HEK293 (cell line): ENCODE data around the gene MKKS.

Source experiments
- CTCF ChIA-PET: fragments of 350-600 bp; formaldehyde crosslinking; extraction: SDS; loops from one replicate; lab custom pipeline; 2021; ENCODE audit warnings: antibody characterized with exemption; lab: Yijun Ruan, JAX
- POLR2A ChIA-PET: fragments of 300-600 bp; formaldehyde crosslinking; extraction: SDS; loops from one replicate; lab custom pipeline; 2020; ENCODE audit warnings: antibody characterized with exemption, inconsistent platforms; lab: Yijun Ruan, JAX
- H3K27ac ChIP-seq: fragments of 200-500 bp; sonication (Bioruptor generic); 2 replicates; pipeline ENCODE4 v1.5.1; 2014; ENCODE audit warnings: low read depth, low read length, control low read depth, inconsistent platforms; ENCODE audit errors: extremely low read depth
- H3K36me3 ChIP-seq, 2 experiments: fragments of 200-500 bp in 1 of 2; sonication (Bioruptor generic) in 1 of 2; 1 replicate in 1 of 2; 2 replicates in 1 of 2; pipeline ENCODE4 v1.5.1; 2014 to 2017; ENCODE audit warnings: inconsistent platforms in 2 of 2, low read length in 2 of 2; ENCODE audit not compliant: control insufficient read depth in 2 of 2, insufficient read depth in 1 of 2
- H3K4me1 ChIP-seq: fragments of 200-500 bp; sonication (Bioruptor generic); 2 replicates; pipeline ENCODE4 v1.5.1; 2014; ENCODE audit warnings: mild to moderate bottlenecking, low read length, inconsistent platforms; ENCODE audit not compliant: control insufficient read depth, insufficient read depth
- H3K4me3 ChIP-seq: 2 replicates; pipeline ENCODE4 v1.5.1; 2011; ENCODE audit warnings: low read depth, mild to moderate bottlenecking, control low read depth, low read length, moderate library complexity
- H3K9me3 ChIP-seq: fragments of 200-500 bp; sonication (Bioruptor generic); 2 replicates; pipeline ENCODE4 v1.5.1; 2014; ENCODE audit warnings: low read depth, low read length, inconsistent platforms; ENCODE audit not compliant: control insufficient read depth, insufficient read depth
- MZF1 ChIP-seq: fragments of 450-650 bp; formaldehyde crosslinking; IDR thresholded peaks from 2 replicates; pipeline ENCODE4 v1.5.1; 2017; ENCODE audit warnings: missing biosample characterization, missing genetic modification characterization, borderline replicate concordance
- OSR2 ChIP-seq: fragments of 450-650 bp; formaldehyde crosslinking; IDR thresholded peaks from 2 replicates; pipeline ENCODE4 v1.5.1; 2016; ENCODE audit warnings: missing biosample characterization, missing genetic modification characterization
- PRDM6 ChIP-seq: fragments of 450-650 bp; formaldehyde crosslinking; IDR thresholded peaks from 2 replicates; pipeline ENCODE4 v1.5.1; 2017; ENCODE audit warnings: missing biosample characterization, missing genetic modification characterization
- REPIN1 ChIP-seq: fragments of 450-650 bp; formaldehyde crosslinking; IDR thresholded peaks from 2 replicates; pipeline ENCODE4 v1.5.1; 2017; ENCODE audit warnings: missing biosample characterization, missing genetic modification characterization, low read depth
- ZBTB20 ChIP-seq: fragments of 450-650 bp; formaldehyde crosslinking; IDR thresholded peaks from 2 replicates; pipeline ENCODE4 v1.5.1; 2016; ENCODE audit warnings: missing biosample characterization, missing genetic modification characterization
- ZNF138 ChIP-seq: fragments of 450-650 bp; formaldehyde crosslinking; IDR thresholded peaks from 2 replicates; pipeline ENCODE4 v1.5.1; 2016; ENCODE audit warnings: missing biosample characterization, missing genetic modification characterization, borderline replicate concordance
- ZNF19 ChIP-seq: fragments of 450-650 bp; formaldehyde crosslinking; IDR thresholded peaks from 2 replicates; pipeline ENCODE4; 2016; ENCODE audit warnings: missing biosample characterization, missing genetic modification characterization, low read depth
- ZNF302 ChIP-seq: fragments of 450-650 bp; formaldehyde crosslinking; IDR thresholded peaks from 2 replicates; pipeline ENCODE4 v1.5.1; 2016; ENCODE audit warnings: missing biosample characterization, missing genetic modification characterization, low read depth
- ZNF341 ChIP-seq: fragments of 450-650 bp; formaldehyde crosslinking; IDR thresholded peaks from 2 replicates; pipeline ENCODE4; 2016; ENCODE audit warnings: low read depth, missing biosample characterization, missing genetic modification characterization
- ZNF366 ChIP-seq: fragments of 450-650 bp; formaldehyde crosslinking; conservative IDR thresholded peaks from 2 replicates; pipeline ENCODE4 v1.5.1; 2016; ENCODE audit warnings: missing biosample characterization, missing genetic modification characterization
- ZNF510 ChIP-seq: fragments of 450-650 bp; formaldehyde crosslinking; IDR thresholded peaks from 2 replicates; pipeline ENCODE4 v1.5.1; 2018; ENCODE audit warnings: mild to moderate bottlenecking, missing genetic modification characterization, missing biosample characterization; ENCODE audit not compliant: insufficient replicate concordance
- ZNF513 ChIP-seq: fragments of 450-650 bp; IDR thresholded peaks from 2 replicates; pipeline ENCODE4 v1.5.1; 2018; ENCODE audit warnings: missing biosample characterization, missing genetic modification characterization
- ZNF521 ChIP-seq: fragments of 450-650 bp; formaldehyde crosslinking; IDR thresholded peaks from 2 replicates; pipeline ENCODE4 v1.5.1; 2017; ENCODE audit warnings: missing biosample characterization, mild to moderate bottlenecking, missing genetic modification characterization
- ZNF549 ChIP-seq: fragments of 450-650 bp; IDR thresholded peaks from 2 replicates; pipeline ENCODE4 v1.5.1; 2018; ENCODE audit warnings: missing biosample characterization, missing genetic modification characterization, mild to moderate bottlenecking, inconsistent platforms, moderate library complexity
- ZNF654 ChIP-seq: fragments of 450-650 bp; formaldehyde crosslinking; IDR thresholded peaks from 2 replicates; pipeline ENCODE4 v1.5.1; 2016; ENCODE audit warnings: low read depth, missing biosample characterization, missing genetic modification characterization
- ZSCAN30 ChIP-seq: fragments of 450-650 bp; IDR thresholded peaks from 2 replicates; pipeline ENCODE4 v1.5.1; 2018; ENCODE audit warnings: missing biosample characterization, mild to moderate bottlenecking, missing genetic modification characterization, moderate library complexity
- TF ChIP-seq, protein P1 (sequence below): fragments of 450-650 bp; formaldehyde crosslinking; IDR thresholded peaks from 2 replicates; pipeline ENCODE4; 2016; ENCODE audit warnings: missing biosample characterization, missing genetic modification characterization
- TF ChIP-seq, protein P2 (sequence below): fragments of 450-650 bp; formaldehyde crosslinking; IDR thresholded peaks from 2 replicates; pipeline ENCODE4 v1.5.1; 2016; ENCODE audit warnings: missing biosample characterization, missing genetic modification characterization
- TF ChIP-seq, protein P3 (sequence below): fragments of 450-650 bp; formaldehyde crosslinking; IDR thresholded peaks from 2 replicates; pipeline ENCODE4 v1.5.1; 2016; ENCODE audit warnings: missing biosample characterization, missing genetic modification characterization
- TF ChIP-seq, protein P4 (sequence below): fragments of 450-650 bp; formaldehyde crosslinking; IDR thresholded peaks from 2 replicates; pipeline ENCODE4 v1.5.1; 2016; ENCODE audit warnings: missing biosample characterization, missing genetic modification characterization
- TF ChIP-seq, protein P5 (sequence below): IDR thresholded peaks from 2 replicates; pipeline ENCODE4 v1.6.1; 2011; ENCODE audit warnings: mild to moderate bottlenecking, low read depth, low read length, borderline replicate concordance
- TF ChIP-seq, protein P6 (sequence below): fragments of 450-650 bp; formaldehyde crosslinking; IDR thresholded peaks from 2 replicates; pipeline ENCODE4 v1.5.1; 2016; ENCODE audit warnings: missing biosample characterization, missing genetic modification characterization

The MKKS gene

GRCh38 chr20:10362674-10363073 is 71.3 kb downstream of the MKKS start:
- no peaks in the 10 kb centered on the region for H3K36me3 ChIP-seq
- ChIA-PET POLR2A (no interaction called here), CTCF (no interaction called here)
- H3K4me1 ChIP-seq: 0 out of 2 replicates have a peak, but pooled peaks cover 7% of the 10 kb centered on the region
- H3K27ac ChIP-seq: no peak overlapping the region
- TF ChIP-seq ZNF521: no peak
- TF ChIP-seq ZNF510 (tag by site-specific recombination): no peak
- TF ChIP-seq ZNF549: no peak
- no peak for TF ChIP-seq ZNF366 (tag by site-specific recombination)
- no peak for TF ChIP-seq ZSCAN30
- TF ChIP-seq OSR2 (tag by site-specific recombination): no peak
- no peak for TF ChIP-seq MZF1 (tag by site-specific recombination)
- TF ChIP-seq ZNF302 (tag by site-specific recombination): no peak
- TF ChIP-seq, protein P1, sequence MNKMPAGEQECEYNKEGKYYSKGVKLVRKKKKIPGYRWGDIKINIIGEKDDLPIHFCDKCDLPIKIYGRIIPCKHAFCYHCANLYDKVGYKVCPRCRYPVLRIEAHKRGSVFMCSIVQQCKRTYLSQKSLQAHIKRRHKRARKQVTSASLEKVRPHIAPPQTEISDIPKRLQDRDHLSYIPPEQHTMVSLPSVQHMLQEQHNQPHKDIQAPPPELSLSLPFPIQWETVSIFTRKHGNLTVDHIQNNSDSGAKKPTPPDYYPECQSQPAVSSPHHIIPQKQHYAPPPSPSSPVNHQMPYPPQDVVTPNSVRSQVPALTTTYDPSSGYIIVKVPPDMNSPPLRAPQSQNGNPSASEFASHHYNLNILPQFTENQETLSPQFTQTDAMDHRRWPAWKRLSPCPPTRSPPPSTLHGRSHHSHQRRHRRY (tag by site-specific recombination): no peak
- TF ChIP-seq, protein P2, sequence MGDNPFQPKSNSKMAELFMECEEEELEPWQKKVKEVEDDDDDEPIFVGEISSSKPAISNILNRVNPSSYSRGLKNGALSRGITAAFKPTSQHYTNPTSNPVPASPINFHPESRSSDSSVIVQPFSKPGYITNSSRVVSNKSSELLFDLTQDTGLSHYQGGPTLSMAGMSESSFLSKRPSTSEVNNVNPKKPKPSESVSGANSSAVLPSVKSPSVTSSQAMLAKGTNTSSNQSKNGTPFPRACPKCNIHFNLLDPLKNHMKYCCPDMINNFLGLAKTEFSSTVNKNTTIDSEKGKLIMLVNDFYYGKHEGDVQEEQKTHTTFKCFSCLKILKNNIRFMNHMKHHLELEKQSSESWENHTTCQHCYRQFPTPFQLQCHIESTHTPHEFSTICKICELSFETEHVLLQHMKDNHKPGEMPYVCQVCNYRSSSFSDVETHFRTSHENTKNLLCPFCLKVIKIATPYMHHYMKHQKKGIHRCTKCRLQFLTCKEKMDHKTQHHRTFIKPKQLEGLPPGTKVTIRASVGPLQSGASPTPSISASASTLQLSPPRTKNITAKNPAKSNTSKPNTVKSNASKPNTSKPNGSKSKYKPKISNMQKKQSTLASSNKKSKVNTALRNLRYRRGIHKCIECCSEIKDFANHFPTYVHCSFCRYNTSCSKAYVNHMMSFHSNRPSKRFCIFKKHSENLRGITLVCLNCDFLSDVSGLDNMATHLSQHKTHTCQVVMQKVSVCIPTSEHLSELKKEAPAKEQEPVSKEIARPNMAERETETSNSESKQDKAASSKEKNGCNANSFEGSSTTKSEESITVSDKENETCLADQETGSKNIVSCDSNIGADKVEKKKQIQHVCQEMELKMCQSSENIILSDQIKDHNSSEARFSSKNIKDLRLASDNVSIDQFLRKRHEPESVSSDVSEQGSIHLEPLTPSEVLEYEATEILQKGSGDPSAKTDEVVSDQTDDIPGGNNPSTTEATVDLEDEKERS (tag by site-specific recombination): no peak
- H3K9me3 ChIP-seq: no peaks in the 10 kb centered on the region
- no peak overlapping the region for H3K4me3 ChIP-seq

DNA sequence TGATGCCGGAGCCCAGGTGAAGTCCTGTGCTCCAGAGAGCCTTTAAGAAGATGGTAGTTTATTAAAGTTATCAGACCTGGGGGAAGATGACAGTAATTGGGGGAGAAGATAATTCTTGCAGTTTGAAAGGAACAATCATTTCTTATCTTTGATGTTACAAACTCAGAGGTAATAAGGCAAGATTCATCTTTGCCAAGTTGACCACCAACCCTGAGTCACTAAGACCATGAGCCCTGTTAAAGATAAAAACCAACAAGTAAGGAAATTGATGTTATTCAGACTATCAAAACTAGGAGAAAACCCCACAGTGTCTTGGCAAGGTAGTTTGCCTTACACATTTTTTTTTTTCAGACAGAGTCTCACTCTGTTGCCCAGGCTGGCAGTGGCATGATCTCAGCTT is 73.1 kb downstream of the MKKS start:
- Histone ChIP-seq H3K4me3 (no peak overlapping the region), H3K36me3 (no peaks in the 10 kb centered on the region), H3K27ac (no peak overlapping the region), H3K9me3 (no peaks in the 10 kb centered on the region), H3K4me1 (0 out of 2 replicates have a peak, but pooled peaks cover 7% of the 10 kb centered on the region)
- CTCF ChIA-PET: interaction anchor here (0.7 to 2.0 kb wide), 4 partner anchors 11 to 733 kb away, joined by 3 to 5 read pairs (median 4); no protein-coding TSS in a partner anchor
- POLR2A ChIA-PET: no interaction called here
- TF ChIP-seq, protein P3, sequence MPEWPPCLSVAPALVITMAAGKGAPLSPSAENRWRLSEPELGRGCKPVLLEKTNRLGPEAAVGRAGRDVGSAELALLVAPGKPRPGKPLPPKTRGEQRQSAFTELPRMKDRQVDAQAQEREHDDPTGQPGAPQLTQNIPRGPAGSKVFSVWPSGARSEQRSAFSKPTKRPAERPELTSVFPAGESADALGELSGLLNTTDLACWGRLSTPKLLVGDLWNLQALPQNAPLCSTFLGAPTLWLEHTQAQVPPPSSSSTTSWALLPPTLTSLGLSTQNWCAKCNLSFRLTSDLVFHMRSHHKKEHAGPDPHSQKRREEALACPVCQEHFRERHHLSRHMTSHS (tag by site-specific recombination): no peak
- TF ChIP-seq, protein P4, sequence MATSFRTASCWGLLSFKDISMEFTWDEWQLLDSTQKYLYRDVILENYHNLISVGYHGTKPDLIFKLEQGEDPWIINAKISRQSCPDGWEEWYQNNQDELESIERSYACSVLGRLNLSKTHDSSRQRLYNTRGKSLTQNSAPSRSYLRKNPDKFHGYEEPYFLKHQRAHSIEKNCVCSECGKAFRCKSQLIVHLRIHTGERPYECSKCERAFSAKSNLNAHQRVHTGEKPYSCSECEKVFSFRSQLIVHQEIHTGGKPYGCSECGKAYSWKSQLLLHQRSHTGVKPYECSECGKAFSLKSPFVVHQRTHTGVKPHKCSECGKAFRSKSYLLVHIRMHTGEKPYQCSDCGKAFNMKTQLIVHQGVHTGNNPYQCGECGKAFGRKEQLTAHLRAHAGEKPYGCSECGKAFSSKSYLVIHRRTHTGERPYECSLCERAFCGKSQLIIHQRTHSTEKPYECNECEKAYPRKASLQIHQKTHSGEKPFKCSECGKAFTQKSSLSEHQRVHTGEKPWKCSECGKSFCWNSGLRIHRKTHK: no peak
- TF ChIP-seq ZNF138 (no peak), PRDM6 (tag by site-specific recombination) (no peak), REPIN1 (tag by site-specific recombination) (no peak), ZNF19 (tag by site-specific recombination) (no peak), ZBTB20 (tag by site-specific recombination) (no peak), ZNF341 (tag by site-specific recombination) (no peak), ZNF654 (tag by site-specific recombination) (no peak), ZNF366 (tag by site-specific recombination) (no peak), ZNF513 (tag by site-specific recombination) (no peak)
- TF ChIP-seq, protein P5, sequence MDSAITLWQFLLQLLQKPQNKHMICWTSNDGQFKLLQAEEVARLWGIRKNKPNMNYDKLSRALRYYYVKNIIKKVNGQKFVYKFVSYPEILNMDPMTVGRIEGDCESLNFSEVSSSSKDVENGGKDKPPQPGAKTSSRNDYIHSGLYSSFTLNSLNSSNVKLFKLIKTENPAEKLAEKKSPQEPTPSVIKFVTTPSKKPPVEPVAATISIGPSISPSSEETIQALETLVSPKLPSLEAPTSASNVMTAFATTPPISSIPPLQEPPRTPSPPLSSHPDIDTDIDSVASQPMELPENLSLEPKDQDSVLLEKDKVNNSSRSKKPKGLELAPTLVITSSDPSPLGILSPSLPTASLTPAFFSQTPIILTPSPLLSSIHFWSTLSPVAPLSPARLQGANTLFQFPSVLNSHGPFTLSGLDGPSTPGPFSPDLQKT: no peak
- TF ChIP-seq, protein P6, sequence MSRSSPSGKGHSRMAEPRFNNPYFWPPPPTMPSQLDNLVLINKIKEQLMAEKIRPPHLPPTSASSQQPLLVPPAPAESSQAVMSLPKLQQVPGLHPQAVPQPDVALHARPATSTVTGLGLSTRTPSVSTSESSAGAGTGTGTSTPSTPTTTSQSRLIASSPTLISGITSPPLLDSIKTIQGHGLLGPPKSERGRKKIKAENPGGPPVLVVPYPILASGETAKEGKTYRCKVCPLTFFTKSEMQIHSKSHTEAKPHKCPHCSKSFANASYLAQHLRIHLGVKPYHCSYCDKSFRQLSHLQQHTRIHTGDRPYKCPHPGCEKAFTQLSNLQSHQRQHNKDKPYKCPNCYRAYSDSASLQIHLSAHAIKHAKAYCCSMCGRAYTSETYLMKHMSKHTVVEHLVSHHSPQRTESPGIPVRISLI: no peak
